Stimulated activated CD8-positive, alpha-beta memory T cell treated with anti-CD3 and anti-CD28 coated beads, Interleukin-12 subunit alpha, Interleukin-12 subunit beta, amount 100 ng/mL, for 1 hour (primary cell): ENCODE measurements around the gene ZSCAN5B.
A peak's percentile ranks its signal among the peaks of the same experiment; 100 is the strongest.

Experiments
- DNase-seq: peaks from one replicate; pipeline ENCODE4 v3.0.0-alpha.2; 2020; ENCODE audit warnings: low read depth

ZSCAN5B gene

GRCh38 chr19:56144376-56144775 is 53.2 kb downstream of the ZSCAN5B start:
- DNase-seq, result no peak

- DNase-seq, result no peak
Observed at GRCh38 chr19:56142897-56143434, 54.6 kb downstream of the ZSCAN5B start.

- DNase-seq, result no peak
Observed at GRCh38 chr19:56142087-56142787, 55.3 kb downstream of the ZSCAN5B start.

- no peak for DNase-seq
Observed at GRCh38 chr19:56141417-56141993, 56.1 kb downstream of the ZSCAN5B start.

- DNase-seq, result peak; percentile 97
Observed at GRCh38 chr19:56140583-56141416, 56.8 kb downstream of the ZSCAN5B start, which contains the start of gene ZNF444. Gene ZNF444, plus strand, starts transcription at chr19:56141287. Its CDS starts 5,625 bp downstream, at chr19:56146912.

- DNase-seq, result no peak
Observed at GRCh38 chr19:56139847-56140582, 57.6 kb downstream of the ZSCAN5B start.
